ENCODE results near the gene TRMT10C.
"Not testable (repeated sequence)": the region's sequence is repeated elsewhere in the genome, so short reads cannot be mapped to it uniquely, and the experiment has no call there.

GRCh38 chr3:101613014-101613413, 51.3 kb downstream of the TRMT10C start:
- not testable (repeated sequence) for TF ChIP-seq CTCF (IDR thresholded peaks at IDR 0.05); ZFX (IDR thresholded peaks at IDR 0.05; ENCODE audit: borderline replicate concordance)

Measured in 22Rv1 (cell line).